Panc1 (cell line): ENCODE results near the gene BCL10. TPM values are rescaled to one million over a fixed set of nuclear protein-coding genes. Genes with fewer than 3 reads are reported as not detected.

ENCODE experiments used
- ATAC-seq: fragments of 200-7000 bp; cut with Tn5 transposase; 2 replicates; pipeline ENCODE4 v1.9.1; 2020; ENCODE audit warnings: mild to moderate bottlenecking, moderate library complexity
- BruUV-seq: library from RNA; stranded (reverse); fragments of 400-500 nt; replicated peaks from 2 replicates; lab custom pipeline; 2021; lab: Mats Ljungman, UMichigan
- CTCF ChIA-PET: fragments of 300-600 bp; sonication (Branson Sonifier 250); formaldehyde crosslinking; loops from one replicate; lab custom pipeline; 2022; ENCODE audit warnings: antibody characterized with exemption; lab: Charles Lee
- POLR2A ChIA-PET: fragments of 300-600 bp; sonication (Branson Sonifier 250); formaldehyde crosslinking; loops from one replicate; lab custom pipeline; 2022; ENCODE audit warnings: antibody characterized with exemption; lab: Charles Lee
- DNase-seq: peaks from one replicate; pipeline ENCODE4 v3.0.0-alpha.2; 2010; ENCODE audit warnings: low read depth, low spot score
- H3K27ac ChIP-seq: 2 replicates; pipeline ENCODE4 v1.5.1; 2011; ENCODE audit warnings: mild to moderate bottlenecking, low read length, inconsistent platforms
- H3K27me3 ChIP-seq: fragments of 200-500 bp; sonication (Bioruptor generic); 2 replicates; pipeline ENCODE4 v1.6.0; 2014; ENCODE audit warnings: low read length, inconsistent platforms; ENCODE audit not compliant: control insufficient read depth, insufficient read depth
- H3K36me3 ChIP-seq: fragments of 200-500 bp; sonication (Bioruptor generic); 2 replicates; pipeline ENCODE4 v1.5.1; 2014; ENCODE audit warnings: inconsistent platforms, mild to moderate bottlenecking, low read length, moderate library complexity; ENCODE audit not compliant: control insufficient read depth, insufficient read depth
- H3K4me1 ChIP-seq: 2 replicates; pipeline ENCODE4 v1.5.1; 2011; ENCODE audit warnings: inconsistent platforms, mild to moderate bottlenecking, low read length, moderate library complexity; ENCODE audit not compliant: control insufficient read depth, insufficient read depth
- H3K4me3 ChIP-seq, 2 experiments: 2 replicates each; pipeline ENCODE4 v1.5.1; 2011 to 2012; ENCODE audit warnings: low read depth in 2 of 2, low read length in 2 of 2, mild to moderate bottlenecking in 2 of 2, inconsistent platforms in 1 of 2, moderate library complexity in 1 of 2
- H3K9me3 ChIP-seq: fragments of 200-500 bp; sonication (Bioruptor generic); 2 replicates; pipeline ENCODE4 v1.5.1; 2014; ENCODE audit warnings: low read depth, mild to moderate bottlenecking, inconsistent platforms, low read length, moderate library complexity; ENCODE audit not compliant: control insufficient read depth, insufficient read depth
- CTCF ChIP-seq: fragments of 450-650 bp; IDR thresholded peaks from 2 replicates; pipeline ENCODE4 v1.5.1; 2017; ENCODE audit warnings: mild to moderate bottlenecking
- POLR2AphosphoS5 ChIP-seq: IDR thresholded peaks from 2 replicates; pipeline ENCODE4 v1.6.1; 2012; ENCODE audit warnings: mild to moderate bottlenecking, low read depth, low read length, moderate library complexity
- REST ChIP-seq, 2 experiments: IDR thresholded peaks; 2 replicates each; pipeline ENCODE4 v1.6.1; 2011 to 2012; ENCODE audit warnings: low read depth in 2 of 2, control low read depth in 1 of 2, low read length in 1 of 2, mild to moderate bottlenecking in 1 of 2, moderate library complexity in 1 of 2; ENCODE audit not compliant: insufficient read depth in 1 of 2
- SIN3A ChIP-seq: IDR thresholded peaks from 2 replicates; pipeline ENCODE4 v1.6.1; 2012; ENCODE audit warnings: low read depth, mild to moderate bottlenecking, low read length, moderate library complexity, borderline replicate concordance; ENCODE audit not compliant: insufficient read depth
- TCF7L2 ChIP-seq: IDR thresholded peaks from 2 replicates; pipeline ENCODE4 v1.6.1; 2011; ENCODE audit warnings: mild to moderate bottlenecking, low read depth, low read length, inconsistent platforms
- in situ Hi-C: cut with HindIII; loops from 2 replicates; pipeline ENCODE4 v1.10.0; 2016; ENCODE audit warnings: low sequenced_read_pairs, low pct_unique_long_range_greater_than_20kb
- intact Hi-C: fragments of 100-400 bp; cut with micrococcal nuclease; formaldehyde crosslinking; loops from one replicate; pipeline ENCODE4 v1.10.0; 2022; ENCODE audit not compliant: unreplicated experiment
- total RNA-seq: library from RNA; stranded (reverse); gene quantifications from one replicate; pipeline ENCODE4 v1.2.1, GENCODE V29; 2021; ENCODE audit not compliant: unreplicated experiment

Gene BCL10
- total RNA-seq, 1 experiment from 2014 or later: 69.9 TPM

- no peak overlapping the region for H3K4me3 ChIP-seq
- no peak for DNase-seq
- intact Hi-C loops: no loop called here
- ChIA-PET CTCF (no interaction called here), POLR2A (interaction anchor here (1.3 kb wide), 1 partner anchor 11 kb away, joined by 3 read pairs; no protein-coding TSS in a partner anchor)
- peaks cover 30% of the 10 kb centered on the region for H3K36me3 ChIP-seq
- H3K9me3 ChIP-seq: peaks cover 22% of the 10 kb centered on the region; the same call in 1 of the 2 replicates
- BruUV-seq: no TSS peak
- no peak overlapping the region for H3K27ac ChIP-seq
- no peak for TF ChIP-seq TCF7L2
- TF ChIP-seq CTCF: no peak
- TF ChIP-seq REST (IDR thresholded peaks at IDR 0.05; ENCODE audit: insufficient read depth in 1 of 2, low read depth in 2 of 2, low read length in 1 of 2): no peak
- no peak for TF ChIP-seq SIN3A
- no peak for TF ChIP-seq POLR2AphosphoS5
- no peaks in the 10 kb centered on the region for H3K27me3 ChIP-seq
- peaks cover 4% of the 10 kb centered on the region; the same call in 1 of the 2 replicates for H3K4me1 ChIP-seq
- ATAC-seq: no peak
- in situ Hi-C loops: no loop called here
Measured at GRCh38 chr1:85264150-85264549, 12.3 kb downstream of the BCL10 start.

GRCh38 chr1:85262985-85263384 lies 13.4 kb downstream of the BCL10 start:
- Histone ChIP-seq H3K36me3 (peaks cover 30% of the 10 kb centered on the region), H3K27me3 (no peaks in the 10 kb centered on the region), H3K9me3 (peaks cover 22% of the 10 kb centered on the region; the same call in 1 of the 2 replicates), H3K4me3 (no peak overlapping the region), H3K4me1 (peaks cover 5% of the 10 kb centered on the region; the same call in 1 of the 2 replicates), H3K27ac (no peak overlapping the region)
- intact Hi-C loops: no loop called here
- CTCF ChIA-PET: interaction anchor here (0.6 kb wide), 1 partner anchor 322 kb away, joined by 4 read pairs; no protein-coding TSS in a partner anchor
- POLR2A ChIA-PET: interaction anchor here (1.3 kb wide), 1 partner anchor 13 kb away, joined by 3 read pairs; no protein-coding TSS in a partner anchor
- TF ChIP-seq TCF7L2: no peak
- TF ChIP-seq POLR2AphosphoS5: no peak
- TF ChIP-seq CTCF: no peak
- TF ChIP-seq SIN3A: no peak
- no peak for TF ChIP-seq REST (IDR thresholded peaks at IDR 0.05; ENCODE audit: insufficient read depth in 1 of 2, low read depth in 2 of 2, low read length in 1 of 2)
- BruUV-seq: no TSS peak
- DNase-seq (no peak), ATAC-seq (no peak)
- in situ Hi-C loops: no loop called here
